GM18868 (cell line): Measurements from ENCODE around the gene SEMA3D.

Source experiments
- ATAC-seq: cut with Tn5 transposase; IDR thresholded peaks from one replicate; pipeline ENCODE4 v1.9.1; 2021; ENCODE audit warnings: mild to moderate bottlenecking, moderate library complexity; ENCODE audit not compliant: unreplicated experiment

Gene SEMA3D

GRCh38 chr7:85081392-85081791, 105.5 kb downstream of the SEMA3D start:
- ATAC-seq, result no peak

DNA sequence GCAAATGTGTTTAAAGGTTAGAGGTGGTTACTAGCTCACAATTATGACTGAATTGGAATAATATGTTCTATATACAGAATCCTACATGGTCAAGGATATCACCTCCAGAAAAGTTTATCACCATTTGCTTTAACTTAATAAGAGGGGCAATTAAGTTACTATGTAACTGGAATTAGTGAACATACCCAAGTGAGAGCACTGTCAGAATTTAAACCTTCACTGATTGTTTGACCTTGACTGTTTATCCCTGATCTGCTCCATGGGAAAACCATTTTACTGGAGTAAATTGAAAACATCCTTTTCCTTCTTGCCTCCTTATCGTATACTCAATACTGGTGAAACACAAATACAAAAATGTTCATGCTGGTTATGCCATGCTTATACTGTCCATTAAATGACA, 107.4 kb downstream of the SEMA3D start:
- ATAC-seq, result no peak

- ATAC-seq, result no peak
Observed at GRCh38 chr7:85078181-85078580, 108.7 kb downstream of the SEMA3D start.

DNA sequence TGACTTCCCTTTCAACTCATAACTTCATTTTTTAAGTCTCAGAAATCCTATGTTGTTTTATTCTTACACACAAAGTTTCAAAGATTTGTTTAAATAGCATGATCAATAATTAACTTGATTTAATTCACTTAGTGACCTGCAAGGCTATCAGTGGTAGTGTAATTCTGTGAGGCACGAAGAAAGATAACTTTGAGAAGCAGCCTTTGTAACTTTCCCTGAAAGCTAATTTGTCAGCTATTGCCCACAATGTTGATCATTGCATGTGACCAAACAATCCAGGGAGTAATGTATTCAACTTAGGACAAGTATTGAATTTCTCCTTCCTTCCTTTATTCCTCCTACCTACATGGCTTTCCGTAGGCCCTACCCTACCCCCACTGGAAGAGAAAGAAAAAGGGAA, 111.0 kb downstream of the SEMA3D start:
- ATAC-seq, result no peak

- ATAC-seq, result no peak
Observed at GRCh38 chr7:85074992-85075391, 111.9 kb downstream of the SEMA3D start.

DNA sequence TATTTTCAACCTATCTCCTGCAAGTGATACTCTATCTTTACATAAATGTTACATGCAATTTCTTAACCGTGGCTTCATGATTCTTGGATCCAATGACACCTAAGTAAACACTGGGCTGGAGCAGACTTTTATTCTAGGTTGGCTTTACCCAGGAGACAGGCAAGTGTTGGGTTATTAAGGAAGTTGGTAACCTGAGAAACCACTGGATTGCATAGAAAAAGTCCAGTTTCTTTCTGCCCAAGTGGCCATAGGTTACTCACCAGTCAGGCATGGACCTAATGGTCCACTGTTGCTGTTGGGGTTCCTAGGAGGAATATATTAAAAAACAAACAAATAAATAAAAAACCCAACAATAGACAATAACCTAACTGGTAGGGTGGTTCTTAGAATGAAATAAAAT, 112.8 kb downstream of the SEMA3D start:
- no peak for ATAC-seq

GRCh38 chr7:85070967-85071628, 115.8 kb downstream of the SEMA3D start:
- ATAC-seq, result no peak

DNA sequence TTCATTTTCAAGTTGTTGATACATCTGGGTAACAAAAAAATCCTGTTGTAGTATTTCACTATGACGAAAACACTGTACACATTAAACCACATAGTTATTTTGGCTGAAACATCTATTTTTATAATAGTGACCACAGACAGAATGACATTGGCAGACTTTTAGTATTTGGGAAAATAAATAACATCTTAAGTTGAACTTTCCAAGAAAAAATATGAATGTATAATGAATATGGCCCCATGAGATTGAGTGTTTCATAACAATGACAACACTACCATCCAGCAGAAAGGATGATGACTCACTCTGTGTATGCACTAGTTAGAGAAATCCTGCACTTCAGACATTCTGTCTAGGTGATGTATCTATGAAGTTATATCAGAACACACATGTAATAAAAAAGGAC, 118.1 kb downstream of the SEMA3D start:
- no peak for ATAC-seq

- ATAC-seq, result no peak
Observed at GRCh38 chr7:85067371-85067770, 119.5 kb downstream of the SEMA3D start.

GRCh38 chr7:85065888-85066485, 120.9 kb downstream of the SEMA3D start:
- no peak for ATAC-seq

GRCh38 chr7:85065306-85065705, 121.5 kb downstream of the SEMA3D start:
- ATAC-seq, result no peak

GRCh38 chr7:85062651-85063050, 124.2 kb downstream of the SEMA3D start:
- no peak for ATAC-seq

DNA sequence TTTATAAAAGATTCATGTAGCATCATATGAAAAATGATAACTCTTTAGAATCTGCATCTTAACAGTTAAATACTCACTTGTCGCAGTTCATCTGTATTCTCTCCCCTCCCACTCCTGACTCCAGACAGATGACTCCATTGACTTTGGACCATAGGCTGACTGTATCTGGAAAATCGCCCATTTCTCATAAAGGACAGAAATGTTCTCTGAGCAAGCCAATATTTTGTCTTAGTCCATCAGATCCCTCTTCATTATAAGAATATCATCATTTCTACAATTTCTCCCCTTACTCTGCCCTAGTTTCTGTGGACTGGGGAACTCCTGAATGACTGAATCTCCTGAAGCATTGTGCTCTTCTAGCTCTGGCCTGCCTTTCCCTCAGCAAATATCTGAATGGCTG, 125.4 kb downstream of the SEMA3D start:
- ATAC-seq, result no peak

- no peak for ATAC-seq
Observed at GRCh38 chr7:85060696-85061095, 126.2 kb downstream of the SEMA3D start.

DNA sequence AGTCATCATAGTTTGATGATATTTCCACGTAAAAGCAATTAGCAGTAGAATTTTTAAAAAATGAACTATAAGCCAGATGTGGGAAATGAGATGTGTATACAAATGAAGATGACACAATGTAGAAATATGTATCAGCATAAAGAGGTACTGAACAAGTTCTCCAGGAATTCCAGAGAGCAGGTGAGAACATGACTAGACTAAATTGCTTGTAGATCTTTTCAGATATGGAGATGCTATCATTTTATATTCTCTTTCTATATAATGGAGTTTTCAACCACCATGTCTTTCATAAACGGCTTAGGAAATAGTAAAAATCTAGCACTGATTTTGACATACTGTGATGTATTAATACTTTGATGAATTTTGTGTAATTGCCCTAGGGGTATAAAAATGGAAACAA, 130.9 kb downstream of the SEMA3D start:
- ATAC-seq, result no peak

- ATAC-seq, result no peak
Observed at GRCh38 chr7:85055196-85055595, 131.7 kb downstream of the SEMA3D start.

GRCh38 chr7:85054306-85054705, 132.6 kb downstream of the SEMA3D start:
- no peak for ATAC-seq

GRCh38 chr7:85052894-85053293, 134.0 kb downstream of the SEMA3D start:
- no peak for ATAC-seq

DNA sequence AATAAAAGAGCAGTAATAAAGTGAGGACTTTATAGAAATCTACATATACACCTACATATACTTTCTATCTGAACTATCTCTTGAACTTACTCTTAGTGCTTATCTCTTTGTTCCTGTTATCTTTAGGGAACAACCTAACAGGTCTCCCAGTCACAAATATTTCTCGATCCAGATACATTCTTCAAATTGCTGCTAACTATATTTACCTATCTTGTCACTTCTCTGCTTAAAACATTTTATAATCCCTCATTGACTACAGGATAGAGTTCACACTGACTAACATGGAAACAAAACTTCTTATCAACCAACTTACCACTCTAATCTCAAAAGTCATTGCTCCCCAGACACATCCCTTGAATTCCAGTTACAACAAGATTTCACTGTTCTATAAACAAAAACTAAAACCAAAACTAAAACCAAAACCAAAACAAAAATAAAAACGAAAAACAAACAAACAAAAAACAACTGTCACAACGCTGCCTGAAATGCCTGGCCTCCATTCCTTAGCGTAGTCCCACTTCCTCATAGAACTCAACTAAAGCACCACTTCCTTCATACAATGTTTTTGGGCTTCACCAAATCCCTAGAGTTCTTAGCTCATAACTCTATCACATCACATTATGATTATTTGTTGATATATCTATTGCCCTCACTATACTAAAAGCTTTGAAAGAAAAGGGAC, 134.7 kb downstream of the SEMA3D start:
- ATAC-seq, result no peak

DNA sequence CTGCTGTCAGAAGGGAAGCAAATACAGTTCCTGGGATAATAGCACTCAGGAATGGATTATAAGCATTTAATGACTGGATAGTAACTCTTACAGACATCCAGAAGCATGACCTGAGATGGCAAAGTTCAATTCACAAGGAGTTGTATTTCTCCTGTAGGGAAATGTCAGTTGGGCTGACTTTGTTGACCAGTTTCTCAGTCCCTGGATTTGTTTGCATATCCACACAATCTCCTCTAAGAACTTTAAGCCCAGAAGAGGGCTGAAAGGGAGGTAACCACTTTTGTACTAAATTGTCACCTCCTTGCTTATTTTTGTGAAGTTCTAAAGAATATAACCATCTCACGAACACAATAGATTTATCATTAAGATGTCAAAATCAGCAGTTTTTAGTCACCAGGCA, 140.3 kb downstream of the SEMA3D start:
- no peak for ATAC-seq

DNA sequence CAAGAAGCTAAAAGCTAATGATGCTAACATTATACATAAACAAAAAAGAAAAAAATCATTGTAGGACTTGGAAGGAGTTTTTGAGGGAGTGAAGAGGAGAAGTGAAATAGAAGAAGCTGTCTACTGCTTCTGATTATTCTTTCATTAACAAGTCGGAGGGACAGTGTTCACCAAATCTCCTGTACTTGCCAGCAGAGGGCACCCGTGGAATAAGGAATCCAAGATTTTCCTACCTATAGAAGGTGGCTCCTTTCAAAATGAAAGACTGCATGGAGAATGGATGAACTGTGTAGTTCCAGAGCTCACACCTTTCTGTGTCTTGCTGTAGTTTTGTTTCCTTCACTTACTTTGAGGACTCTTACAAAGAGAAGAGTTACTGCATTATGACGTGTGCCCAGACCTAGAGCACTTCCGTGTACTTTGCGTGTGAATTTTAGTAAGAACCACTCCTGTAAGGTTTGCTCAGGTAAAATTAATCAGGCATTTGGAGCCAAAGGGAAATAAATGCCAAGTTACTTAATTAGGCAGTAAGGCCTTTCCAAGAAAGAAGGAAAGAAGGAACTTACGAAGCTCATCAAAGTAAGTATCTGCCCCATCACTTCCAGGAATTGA, 145.1 kb downstream of the SEMA3D start:
- ATAC-seq, result peak; percentile 57
